IPS DF 4.7 (cell line): Measurements from ENCODE around the gene BTBD2.

Experiments used
- DNase-seq: peaks from one replicate; pipeline ENCODE4 v3.0.0-alpha.2; 2013; ENCODE audit warnings: low spot score; ENCODE audit errors: extremely low read depth

BTBD2 gene

DNA sequence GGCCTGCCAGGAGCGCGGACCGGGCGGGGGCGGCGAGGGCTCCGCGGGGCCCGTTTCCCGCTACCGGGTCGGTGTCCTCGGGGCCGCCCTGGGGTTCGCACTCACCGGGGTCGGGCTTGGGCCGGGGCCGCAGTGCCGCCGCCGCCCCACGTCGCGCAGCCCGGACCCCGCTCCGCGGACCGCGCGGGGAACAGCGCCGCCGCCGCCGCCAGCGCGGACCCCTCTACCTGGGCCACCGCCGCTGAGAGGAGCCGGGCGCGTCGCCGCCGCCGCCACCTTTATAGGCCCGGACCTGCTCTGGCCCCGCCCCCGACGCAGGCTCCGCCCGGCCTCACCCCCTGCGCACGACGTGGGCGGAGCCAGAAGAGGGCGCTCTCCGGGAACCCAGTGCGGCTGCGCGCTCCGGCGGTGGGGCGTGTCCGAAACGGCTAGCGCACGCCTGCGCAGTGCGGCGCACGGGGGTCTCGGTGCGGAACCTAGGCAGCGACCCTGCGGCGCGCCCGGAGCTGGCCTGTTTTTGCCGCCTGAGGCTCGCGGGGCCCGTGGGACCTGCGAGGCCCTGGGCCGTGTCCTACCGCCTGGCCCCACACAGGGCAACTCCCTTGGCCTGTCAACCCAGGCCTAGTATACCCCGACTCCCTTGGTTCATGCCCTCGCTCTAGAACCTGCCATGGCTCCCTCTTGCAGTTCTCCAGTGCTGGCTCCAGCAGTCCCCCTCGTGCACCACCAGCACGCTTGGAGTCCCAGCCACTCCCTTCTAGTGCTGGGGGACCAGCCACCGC lies 35.7 kb upstream of the BTBD2 start, which contains the start of gene MKNK2:
MKNK2 (minus strand) TSS at position 254 of the 782 bp plus-strand sequence. CDS start 393 bp downstream, outside the sequence.
- no peak for DNase-seq

DNA sequence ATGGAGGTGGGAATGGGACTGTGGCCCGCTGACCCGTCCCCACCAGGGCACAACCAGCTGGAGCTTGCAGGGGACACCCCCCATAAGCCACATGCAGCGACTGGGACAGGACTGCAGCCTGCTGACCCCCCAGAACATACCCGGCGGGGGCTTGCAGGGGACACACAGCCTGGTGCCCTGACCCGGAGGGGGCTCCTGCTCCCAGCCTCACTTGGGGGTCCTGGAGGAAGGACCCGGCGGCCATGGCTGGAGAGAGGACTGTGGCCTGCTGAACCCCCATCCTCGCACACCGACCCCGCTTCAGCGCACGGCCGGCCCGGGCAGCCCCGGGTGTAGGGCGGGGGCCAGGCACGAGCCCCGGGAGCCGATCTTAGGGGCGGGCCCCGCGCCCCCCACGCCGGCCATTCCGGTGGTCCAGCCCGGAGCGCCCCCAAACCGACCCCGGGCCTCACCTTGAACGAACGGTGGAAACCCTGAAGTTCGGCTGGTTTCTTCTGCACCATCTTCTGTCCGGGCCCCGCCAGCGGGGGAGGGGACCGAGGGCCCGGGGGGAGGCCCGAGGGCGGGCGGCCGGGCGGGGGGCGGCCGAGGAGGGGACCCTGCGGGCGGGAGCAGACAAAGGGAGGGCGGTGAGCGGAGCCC lies 35.0 kb upstream of the BTBD2 start:
- DNase-seq, result no peak

DNA sequence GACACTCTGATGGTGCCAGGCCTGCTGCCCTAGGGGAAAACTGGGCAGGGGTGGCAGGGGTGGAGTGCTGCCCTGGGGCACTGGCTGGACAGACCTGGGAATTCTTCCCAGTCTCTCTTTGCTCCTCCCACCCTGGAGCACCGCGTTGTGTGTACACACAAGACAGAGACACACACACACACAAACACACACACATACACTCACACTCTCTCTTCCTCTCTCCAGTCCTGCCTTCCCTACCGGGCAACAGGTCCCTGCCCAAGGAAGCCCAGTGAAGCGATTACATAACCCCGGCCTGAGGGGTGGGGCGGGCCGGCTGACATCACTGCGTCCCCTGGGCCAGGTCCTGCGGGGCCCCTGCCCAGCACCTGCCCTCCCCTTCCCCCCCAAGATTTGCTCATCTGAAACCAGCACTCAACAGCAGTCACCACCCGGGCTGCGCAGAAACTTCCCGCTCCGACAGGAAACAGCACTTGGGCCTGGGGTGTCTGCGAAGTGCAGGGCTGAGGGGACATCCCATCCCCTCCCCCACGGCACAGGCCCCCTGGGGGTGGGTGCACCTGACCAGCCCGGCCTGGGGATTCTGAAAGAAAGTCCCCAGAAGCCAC lies 34.3 kb upstream of the BTBD2 start:
- no peak for DNase-seq

DNA sequence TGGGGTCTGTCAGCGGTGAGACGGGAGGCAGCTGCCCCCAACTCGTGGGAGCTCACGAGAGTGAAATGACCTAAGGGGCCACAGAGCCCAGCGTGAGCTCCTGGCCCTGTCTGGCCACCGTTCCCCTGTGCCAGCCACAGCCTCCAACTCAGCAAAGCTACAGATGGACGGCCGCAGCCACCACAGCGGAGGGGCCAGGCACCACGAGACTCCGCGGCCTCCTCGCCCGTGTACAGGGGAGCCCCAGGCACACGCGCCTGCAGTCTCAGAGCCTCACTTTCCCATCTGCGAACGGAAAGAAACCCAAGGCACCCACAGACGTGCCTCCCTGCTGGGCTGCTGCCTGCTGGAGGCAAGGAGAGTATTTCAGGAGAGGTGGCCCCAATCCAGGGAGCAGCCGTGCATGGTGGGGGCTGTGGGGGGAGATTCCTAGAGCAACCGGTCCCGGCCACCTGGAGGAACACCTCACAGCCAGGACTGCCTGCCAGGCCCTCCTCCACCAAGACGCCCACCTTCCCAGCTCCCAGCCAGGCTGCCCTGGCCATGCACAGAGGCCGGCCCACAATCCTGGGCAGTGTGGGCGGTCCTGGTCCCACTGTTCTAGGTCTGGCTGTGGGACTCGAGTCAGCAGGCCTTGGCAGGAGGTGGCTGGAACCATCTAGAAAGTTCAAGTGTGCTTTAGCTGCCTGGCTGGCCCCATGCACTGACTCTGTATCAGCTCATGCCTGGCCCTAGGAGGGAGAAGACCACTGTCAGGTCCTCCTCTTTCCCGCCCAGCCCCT lies 33.6 kb upstream of the BTBD2 start:
- DNase-seq, result no peak

DNA sequence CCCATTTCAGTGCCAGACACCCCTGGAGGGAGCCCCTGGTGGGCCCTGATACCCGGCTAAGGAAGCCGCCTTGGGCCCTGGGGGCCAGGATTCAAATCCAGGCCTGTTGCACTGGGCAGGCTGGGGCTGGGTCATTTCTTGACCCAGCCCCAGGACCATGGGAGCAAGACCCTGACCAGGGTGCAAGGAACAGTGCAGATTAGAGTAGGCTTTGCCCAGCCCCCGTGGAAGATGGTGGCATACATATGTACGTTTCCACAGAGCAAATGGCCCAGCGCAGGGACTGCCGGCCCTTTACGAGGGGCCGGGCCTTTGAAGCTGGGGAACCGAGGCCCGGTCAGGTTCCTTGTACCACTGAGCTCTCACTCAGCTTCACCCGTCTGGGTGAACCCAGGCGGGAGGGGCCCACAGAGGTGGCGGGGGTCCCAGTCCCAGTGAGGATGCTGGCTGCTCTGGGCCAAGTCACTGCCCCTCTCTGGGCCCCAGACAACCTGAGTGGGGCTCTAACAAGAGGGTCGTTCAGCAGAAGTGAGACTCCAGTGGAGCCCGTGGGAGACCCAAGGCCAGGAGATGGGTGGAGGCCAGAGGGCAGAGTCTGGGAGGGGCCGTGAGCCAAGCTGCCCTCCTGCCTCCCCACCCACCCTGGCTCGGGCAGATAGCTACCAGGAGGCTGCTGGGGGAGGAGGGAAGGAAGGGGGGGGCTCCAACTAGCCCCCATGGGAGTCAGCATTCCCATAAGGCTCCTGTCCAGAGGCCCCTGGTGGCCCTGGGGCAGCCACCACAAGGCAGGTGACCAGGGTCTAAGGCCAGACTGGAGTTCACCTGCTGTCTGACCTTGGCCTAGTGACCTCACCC lies 32.8 kb upstream of the BTBD2 start:
- DNase-seq, result no peak

DNA sequence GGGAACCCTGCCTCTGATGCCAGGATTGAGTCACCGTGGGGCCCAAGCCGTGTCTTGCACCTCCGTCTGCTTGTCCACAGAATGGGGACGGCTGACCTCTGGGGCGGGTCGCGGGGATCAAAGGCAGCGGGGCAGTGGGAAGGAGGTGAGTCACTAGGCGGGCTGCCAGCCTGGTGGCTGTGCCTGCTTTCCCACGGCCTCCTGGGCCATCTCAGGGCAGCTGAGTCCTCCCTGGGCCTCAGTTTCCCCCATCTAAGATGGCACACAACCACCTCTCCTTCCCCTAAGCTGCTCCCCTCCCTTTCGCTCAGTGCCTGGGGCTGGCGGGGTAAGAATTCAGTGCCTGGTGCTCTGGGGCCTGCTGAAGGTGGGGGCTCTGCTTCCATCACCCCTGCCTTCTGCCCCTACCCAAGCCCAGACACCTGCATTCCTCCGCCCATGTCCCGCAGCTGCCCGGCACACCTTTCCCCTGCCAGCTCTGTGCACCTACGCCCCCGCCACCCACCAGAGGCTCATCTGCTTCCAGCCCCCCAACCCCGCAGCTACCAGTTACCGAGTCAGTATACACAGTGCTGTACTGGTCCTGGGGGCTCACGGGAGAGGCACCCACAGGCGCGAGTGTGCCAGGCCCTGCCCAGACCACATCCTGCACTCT lies 32.1 kb upstream of the BTBD2 start:
- DNase-seq, result no peak

DNA sequence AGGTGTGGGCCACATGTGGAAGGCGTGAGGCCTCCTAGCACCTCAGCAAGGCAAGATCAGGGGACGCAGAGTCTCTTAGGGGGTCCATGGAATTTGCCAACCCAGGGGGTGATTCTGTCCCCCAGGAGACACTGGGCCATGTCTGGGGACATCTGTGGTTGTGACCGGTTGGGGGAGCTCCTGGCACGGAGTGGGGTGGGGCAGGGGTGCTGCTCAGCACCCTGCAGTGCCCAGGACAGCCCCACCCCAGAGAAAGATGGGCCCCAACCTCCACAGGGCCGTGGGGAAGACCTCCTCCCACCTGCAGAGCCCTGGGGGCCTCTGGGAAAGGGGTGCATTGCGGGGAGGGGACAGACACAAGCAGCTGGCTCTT lies 31.5 kb upstream of the BTBD2 start:
- DNase-seq, result no peak

DNA sequence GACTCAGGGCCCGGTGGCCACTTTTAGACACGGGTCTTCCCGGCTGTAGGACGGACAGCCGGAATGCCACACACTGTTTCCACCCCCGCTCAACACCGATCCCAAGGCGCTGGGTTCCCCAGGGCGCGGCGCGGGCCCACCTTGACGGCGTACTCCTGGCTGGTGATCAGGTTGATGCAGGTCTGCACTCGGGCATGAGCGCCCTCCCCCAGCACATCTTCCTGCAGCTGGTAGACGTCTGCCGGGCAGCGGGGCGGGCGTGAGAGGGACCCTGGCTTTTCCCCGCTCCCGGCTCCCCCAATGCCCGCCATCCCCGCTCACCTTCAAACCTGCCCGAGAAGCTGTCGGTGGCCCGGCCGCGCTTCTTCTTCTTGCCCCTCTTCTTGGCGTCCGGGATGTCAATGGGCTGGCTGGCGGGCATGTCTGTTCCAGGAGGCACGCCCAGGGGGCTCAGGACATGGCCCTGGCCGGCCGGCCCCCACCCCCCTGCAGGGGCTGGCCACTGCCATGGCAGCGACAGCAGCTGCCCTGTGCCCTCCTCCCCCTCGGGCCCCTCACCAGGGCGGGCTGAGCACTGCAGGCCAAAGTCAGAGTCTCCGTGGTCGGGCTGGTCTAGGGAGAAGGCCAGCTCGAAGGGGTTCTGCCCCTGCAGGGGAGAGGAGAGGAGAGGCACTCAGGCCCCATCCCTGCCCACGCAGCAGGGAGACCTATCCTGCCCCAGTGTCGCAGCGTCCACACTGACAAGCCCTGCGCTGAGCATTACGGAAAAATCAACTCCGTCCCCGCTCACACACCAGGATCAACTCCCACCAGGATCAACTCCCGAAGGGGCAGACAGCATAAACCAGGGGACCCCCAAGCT lies 30.8 kb upstream of the BTBD2 start:
- DNase-seq, result no peak

DNA sequence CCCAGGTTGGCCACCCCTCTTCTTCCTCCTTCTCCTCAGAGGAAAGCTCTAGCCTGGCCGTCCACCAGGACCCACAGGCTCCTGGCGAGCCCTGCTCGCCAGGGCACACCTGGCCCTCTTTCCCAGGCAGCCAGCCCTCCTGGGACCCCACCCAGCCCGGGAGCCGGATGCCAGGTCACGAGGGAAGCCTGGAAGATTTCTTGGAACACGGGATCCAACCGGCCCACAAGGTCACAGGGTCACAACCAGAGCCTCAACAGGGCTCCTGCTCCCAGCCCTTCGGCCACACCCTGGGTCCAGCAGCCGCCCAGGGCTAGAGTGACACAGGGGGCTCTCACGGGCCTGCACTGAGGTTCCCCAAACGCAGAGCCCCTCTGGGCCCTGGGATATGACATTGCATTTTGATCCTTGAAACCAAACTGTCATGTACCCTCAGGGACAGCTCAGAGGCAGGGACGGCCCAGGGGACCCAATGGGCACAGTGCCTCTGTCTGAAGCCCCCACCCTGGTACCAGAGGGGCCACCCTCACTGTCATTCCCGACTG lies 30.1 kb upstream of the BTBD2 start:
- DNase-seq, result no peak

DNA sequence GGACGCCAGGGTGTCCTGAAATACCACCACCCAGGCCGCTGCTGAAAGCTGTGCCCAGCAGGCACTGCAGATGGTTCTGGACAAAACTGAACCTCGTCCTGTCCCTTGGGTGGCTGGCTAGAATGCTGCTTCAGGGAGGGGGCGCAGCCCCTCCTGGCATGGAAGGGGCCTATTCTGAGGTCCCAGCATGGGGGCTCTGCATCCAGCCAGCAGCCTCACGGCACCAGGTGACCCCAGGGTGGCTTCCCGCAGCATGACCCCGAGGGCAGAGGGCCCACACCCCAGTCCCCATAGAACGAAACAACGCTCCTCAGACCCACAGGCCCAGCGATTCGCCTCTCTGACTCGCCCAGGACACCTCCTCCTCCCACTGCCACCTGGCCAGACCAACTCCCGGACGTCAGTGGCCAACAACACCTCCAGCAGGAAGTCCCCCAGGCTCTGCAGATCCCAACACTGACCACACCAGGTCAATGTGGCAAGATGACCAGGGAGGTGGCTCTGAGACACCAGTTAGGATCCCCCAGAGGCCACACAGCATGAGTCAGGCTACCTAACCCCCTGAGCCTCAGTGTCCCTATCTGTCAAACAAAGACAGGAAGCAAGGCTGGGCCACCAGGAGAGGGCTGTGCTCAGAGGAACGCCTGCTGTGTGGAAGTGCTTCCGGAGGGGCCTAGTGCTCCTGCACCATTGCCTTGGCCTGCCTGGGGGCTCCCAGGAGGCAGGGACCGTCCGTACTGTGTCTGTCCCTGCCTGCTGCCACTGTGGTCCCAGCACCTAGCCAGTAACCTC lies 29.4 kb upstream of the BTBD2 start:
- no peak for DNase-seq

DNA sequence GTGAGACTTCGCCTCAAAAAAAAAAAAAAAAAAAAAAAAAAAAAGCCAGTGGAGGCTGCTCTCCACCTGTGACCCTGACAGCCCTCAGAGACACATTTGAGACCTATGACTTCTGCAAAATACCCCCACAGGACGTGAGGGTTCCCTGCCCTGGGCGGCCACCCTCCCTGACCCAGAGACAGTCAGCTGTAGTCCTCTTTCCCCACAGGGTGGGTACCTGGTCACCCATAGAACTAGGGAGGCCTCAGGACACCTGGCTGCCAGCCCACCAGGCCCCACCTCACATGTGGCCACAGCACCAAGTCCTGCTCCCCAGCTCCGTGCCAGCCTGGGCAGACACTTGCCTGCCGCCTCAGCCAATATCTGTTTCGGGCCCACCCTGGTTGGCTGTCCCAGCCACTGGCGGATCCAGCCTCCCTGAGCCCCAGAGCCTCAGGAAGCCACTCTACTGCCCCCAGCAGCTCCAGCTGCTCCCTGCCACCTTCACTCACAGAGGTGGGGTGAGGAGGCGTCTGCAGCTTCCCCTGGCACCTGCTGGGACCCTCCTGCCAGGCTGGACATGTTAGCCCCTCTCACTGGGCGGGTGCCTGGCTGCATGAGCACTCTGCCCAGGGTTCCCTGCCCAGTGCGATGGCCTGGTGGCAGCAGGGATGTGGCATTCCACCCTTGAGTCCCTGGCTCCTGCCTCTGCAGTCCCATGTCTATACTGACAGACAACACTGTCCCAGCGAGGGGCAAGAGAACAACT lies 28.6 kb upstream of the BTBD2 start:
- DNase-seq, result no peak

DNA sequence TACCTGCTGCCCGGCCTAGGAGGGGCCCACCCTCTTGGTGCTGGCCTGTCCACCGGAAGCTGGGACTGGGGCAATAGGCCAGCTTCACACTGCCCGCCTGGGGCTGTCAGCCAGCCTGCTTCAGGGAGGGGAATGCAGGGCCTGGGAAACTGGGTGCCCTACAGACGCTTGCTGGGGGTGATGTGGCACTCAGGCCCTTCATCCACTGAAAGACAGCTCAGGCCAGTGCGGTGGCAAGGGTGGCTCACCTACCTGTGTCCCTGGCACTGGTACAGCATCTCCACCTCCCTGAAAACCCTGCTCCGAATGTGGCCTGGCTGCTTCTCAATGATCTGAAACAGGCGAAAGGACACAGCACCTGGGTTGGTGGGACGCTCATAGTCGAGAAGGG lies 27.7 kb upstream of the BTBD2 start:
- DNase-seq, result no peak

DNA sequence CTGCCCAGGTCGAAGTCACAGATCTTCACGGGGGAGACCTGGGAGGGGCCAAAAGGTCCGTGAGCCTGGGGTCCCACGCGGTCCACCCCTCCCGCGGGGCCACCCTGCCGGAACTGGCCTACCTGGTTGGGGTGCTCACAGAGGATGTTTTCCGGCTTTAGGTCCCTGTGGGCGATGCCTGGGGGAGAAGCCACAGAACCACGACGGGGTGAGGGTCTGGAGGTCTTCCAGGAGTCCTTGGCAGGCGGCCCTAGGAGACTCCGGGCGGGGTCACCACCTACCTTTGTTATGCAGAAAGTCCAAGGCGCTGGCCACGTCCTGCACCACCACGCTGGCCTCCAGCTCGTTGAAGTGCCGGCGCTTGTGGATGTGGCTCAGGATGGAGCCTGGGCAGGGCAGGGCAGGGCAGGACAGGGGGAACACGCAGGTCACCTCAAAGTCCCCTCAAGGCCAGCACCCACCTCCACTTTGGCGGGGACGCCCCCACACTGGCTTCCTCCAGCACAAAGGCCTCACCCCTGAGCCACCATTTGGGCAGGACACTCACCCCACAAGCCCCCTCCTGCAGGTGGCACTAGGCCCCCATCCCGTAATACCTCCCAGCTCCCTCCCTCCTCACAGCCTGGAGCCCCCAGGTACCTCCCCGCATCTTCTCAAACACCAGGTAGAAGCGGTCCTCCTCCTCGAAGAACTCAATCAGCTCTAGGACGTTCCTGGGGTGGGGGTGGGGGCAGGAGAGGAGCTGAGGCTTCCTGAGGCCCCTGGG lies 27.2 kb upstream of the BTBD2 start:
- no peak for DNase-seq

DNA sequence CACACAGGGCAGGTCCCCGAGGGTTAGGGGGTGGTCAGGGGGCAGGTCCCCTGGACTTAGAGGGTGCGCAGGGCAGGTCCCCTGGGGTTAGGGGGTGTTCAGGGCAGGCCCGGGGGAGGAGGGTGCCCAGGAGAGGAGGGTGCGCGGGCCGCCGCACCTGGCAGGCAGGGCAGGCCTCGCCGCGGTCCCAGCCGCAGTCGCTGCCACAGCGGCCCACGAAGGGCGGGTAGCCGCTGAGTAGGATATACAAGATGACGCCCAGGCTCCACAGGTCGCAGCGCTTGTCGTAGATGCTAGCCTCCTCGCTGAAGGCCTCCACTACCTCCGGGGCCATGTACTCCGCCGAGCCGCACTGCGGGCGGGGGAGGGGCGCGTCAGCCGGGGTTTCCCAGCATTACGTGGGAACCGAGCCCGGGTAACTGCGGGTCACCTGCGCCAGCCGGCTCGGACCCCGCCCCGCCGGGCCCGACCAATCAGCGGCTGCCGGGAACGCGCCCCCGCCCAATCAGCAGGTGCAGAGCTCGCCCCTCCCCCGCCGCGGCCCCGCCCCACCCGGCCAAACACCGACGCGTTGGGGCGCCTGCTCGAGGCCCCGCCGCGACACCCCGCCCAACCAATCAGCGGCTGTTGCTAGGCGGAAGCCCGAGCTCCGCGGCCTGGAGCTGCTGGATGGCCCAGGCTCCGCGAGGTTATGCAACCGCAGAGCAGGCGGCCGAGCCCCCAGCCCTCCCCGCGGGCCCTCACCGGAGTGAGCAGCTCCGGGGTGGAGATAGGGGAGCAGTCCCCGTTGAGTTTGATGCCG lies 26.4 kb upstream of the BTBD2 start:
- no peak for DNase-seq

DNA sequence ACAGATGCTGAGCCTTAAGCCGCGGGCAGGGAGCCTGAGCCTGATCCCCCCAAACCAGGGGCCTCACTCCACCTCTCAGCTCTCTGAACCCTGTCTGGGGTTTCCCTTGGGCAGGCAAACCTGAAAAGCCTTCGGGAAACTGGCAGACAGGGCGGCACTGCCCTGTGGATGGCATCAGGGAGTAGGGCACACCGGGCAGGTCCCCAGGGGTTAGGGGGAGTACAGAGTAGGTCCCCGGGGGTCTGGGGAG lies 25.8 kb upstream of the BTBD2 start:
- no peak for DNase-seq

DNA sequence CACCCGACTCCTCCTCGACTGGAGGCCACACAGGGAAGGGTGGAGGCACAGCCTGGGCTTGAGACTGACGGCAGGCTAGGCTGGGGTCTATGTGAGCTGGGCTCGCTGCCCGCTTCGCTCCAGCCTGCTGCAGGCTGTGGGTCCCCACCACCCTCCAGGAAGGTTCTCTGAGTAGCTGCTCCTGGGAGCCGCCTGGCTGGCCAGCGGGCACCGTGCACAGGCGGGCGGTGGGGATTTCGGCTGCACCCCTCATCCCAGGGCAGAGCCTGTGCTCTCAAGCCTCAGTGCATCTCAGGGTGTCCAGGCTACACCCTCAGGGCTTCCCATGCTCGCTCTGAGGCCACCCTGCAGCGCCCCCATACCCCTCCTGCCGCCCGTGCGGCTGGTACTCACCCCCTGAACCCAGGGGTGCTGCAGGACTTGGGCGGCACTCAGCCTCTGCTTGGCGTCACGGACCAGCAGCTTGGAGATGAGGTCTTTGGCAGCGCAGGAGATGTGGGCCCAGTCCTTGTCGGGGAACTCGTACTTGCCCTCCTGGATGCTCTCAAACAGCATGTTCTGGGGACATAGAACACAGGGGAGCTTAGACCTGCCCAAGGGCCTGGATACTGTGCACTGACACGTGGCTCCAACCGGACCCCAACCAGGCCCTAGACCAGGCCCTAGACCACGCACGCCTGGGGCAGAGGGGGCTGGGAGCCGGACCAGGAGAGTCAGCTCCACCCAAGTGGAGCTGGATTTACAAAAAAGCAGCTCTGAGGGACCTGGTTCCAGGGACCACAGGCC lies 25.3 kb upstream of the BTBD2 start:
- DNase-seq, result no peak
